Panc1 (cell line): ENCODE results near the gene ARID5B. TPM values are rescaled to one million over a fixed set of nuclear protein-coding genes. Genes with fewer than 3 reads are reported as not detected.

Experiments used
- ATAC-seq: fragments of 200-7000 bp; cut with Tn5 transposase; 2 replicates; pipeline ENCODE4 v1.9.1; 2020; ENCODE audit warnings: mild to moderate bottlenecking, moderate library complexity
- BruUV-seq: library from RNA; stranded (reverse); fragments of 400-500 nt; replicated peaks from 2 replicates; lab custom pipeline; 2021; lab: Mats Ljungman, UMichigan
- CTCF ChIA-PET: fragments of 300-600 bp; sonication (Branson Sonifier 250); formaldehyde crosslinking; loops from one replicate; lab custom pipeline; 2022; ENCODE audit warnings: antibody characterized with exemption; lab: Charles Lee
- POLR2A ChIA-PET: fragments of 300-600 bp; sonication (Branson Sonifier 250); formaldehyde crosslinking; loops from one replicate; lab custom pipeline; 2022; ENCODE audit warnings: antibody characterized with exemption; lab: Charles Lee
- DNase-seq: peaks from one replicate; pipeline ENCODE4 v3.0.0-alpha.2; 2010; ENCODE audit warnings: low read depth, low spot score
- H3K27ac ChIP-seq: 2 replicates; pipeline ENCODE4 v1.5.1; 2011; ENCODE audit warnings: mild to moderate bottlenecking, low read length, inconsistent platforms
- H3K27me3 ChIP-seq: fragments of 200-500 bp; sonication (Bioruptor generic); 2 replicates; pipeline ENCODE4 v1.6.0; 2014; ENCODE audit warnings: low read length, inconsistent platforms; ENCODE audit not compliant: control insufficient read depth, insufficient read depth
- H3K36me3 ChIP-seq: fragments of 200-500 bp; sonication (Bioruptor generic); 2 replicates; pipeline ENCODE4 v1.5.1; 2014; ENCODE audit warnings: inconsistent platforms, mild to moderate bottlenecking, low read length, moderate library complexity; ENCODE audit not compliant: control insufficient read depth, insufficient read depth
- H3K4me1 ChIP-seq: 2 replicates; pipeline ENCODE4 v1.5.1; 2011; ENCODE audit warnings: inconsistent platforms, mild to moderate bottlenecking, low read length, moderate library complexity; ENCODE audit not compliant: control insufficient read depth, insufficient read depth
- H3K4me3 ChIP-seq, 2 experiments: 2 replicates each; pipeline ENCODE4 v1.5.1; 2011 to 2012; ENCODE audit warnings: low read depth in 2 of 2, low read length in 2 of 2, mild to moderate bottlenecking in 2 of 2, inconsistent platforms in 1 of 2, moderate library complexity in 1 of 2
- H3K9me3 ChIP-seq: fragments of 200-500 bp; sonication (Bioruptor generic); 2 replicates; pipeline ENCODE4 v1.5.1; 2014; ENCODE audit warnings: low read depth, mild to moderate bottlenecking, inconsistent platforms, low read length, moderate library complexity; ENCODE audit not compliant: control insufficient read depth, insufficient read depth
- CTCF ChIP-seq: fragments of 450-650 bp; IDR thresholded peaks from 2 replicates; pipeline ENCODE4 v1.5.1; 2017; ENCODE audit warnings: mild to moderate bottlenecking
- POLR2AphosphoS5 ChIP-seq: IDR thresholded peaks from 2 replicates; pipeline ENCODE4 v1.6.1; 2012; ENCODE audit warnings: mild to moderate bottlenecking, low read depth, low read length, moderate library complexity
- REST ChIP-seq, 2 experiments: IDR thresholded peaks; 2 replicates each; pipeline ENCODE4 v1.6.1; 2011 to 2012; ENCODE audit warnings: low read depth in 2 of 2, control low read depth in 1 of 2, low read length in 1 of 2, mild to moderate bottlenecking in 1 of 2, moderate library complexity in 1 of 2; ENCODE audit not compliant: insufficient read depth in 1 of 2
- SIN3A ChIP-seq: IDR thresholded peaks from 2 replicates; pipeline ENCODE4 v1.6.1; 2012; ENCODE audit warnings: low read depth, mild to moderate bottlenecking, low read length, moderate library complexity, borderline replicate concordance; ENCODE audit not compliant: insufficient read depth
- TCF7L2 ChIP-seq: IDR thresholded peaks from 2 replicates; pipeline ENCODE4 v1.6.1; 2011; ENCODE audit warnings: mild to moderate bottlenecking, low read depth, low read length, inconsistent platforms
- in situ Hi-C: cut with HindIII; loops from 2 replicates; pipeline ENCODE4 v1.10.0; 2016; ENCODE audit warnings: low sequenced_read_pairs, low pct_unique_long_range_greater_than_20kb
- intact Hi-C: fragments of 100-400 bp; cut with micrococcal nuclease; formaldehyde crosslinking; loops from one replicate; pipeline ENCODE4 v1.10.0; 2022; ENCODE audit not compliant: unreplicated experiment
- total RNA-seq: library from RNA; stranded (reverse); gene quantifications from one replicate; pipeline ENCODE4 v1.2.1, GENCODE V29; 2021; ENCODE audit not compliant: unreplicated experiment

ARID5B gene
- total RNA-seq, 1 experiment from 2014 or later = 22.7 TPM

DNA sequence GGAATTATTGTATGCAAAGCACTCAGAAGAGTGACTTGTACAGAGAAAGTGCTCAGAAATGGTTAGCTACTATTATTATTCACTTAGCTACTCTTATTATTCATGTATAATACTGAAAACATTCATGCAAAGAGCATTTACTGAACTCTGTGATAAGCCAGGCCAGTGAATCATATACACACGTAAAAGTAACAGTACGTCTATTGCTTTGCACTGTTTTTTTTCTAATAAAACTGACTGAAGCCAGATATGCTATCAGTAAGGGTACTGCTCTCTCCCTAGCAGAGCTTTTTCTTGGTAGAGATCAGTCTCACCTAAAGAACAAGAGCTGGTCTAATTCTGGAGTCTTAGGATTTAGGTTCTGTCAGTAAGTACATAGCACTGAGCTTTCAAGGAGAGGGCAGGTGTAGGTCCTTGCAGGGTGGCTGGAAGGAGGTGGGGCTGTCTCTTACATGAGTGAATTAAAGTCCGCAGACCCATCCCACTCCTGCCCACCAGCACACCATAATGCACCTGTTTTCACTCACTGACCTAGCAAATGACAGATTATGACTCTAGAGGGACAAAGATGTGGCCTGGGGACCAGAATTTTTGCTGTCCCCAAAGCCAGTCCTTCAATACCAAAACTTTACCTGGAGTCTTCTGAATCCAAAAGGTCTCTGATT is 145.9 kb downstream of the ARID5B start:
- no peaks in the 10 kb centered on the region for H3K9me3 ChIP-seq
- peak; percentile 1; the same call in 1 of the 2 replicates for ATAC-seq
- in situ Hi-C loops = no loop called here
- intact Hi-C loops = loop anchor here (5.0 kb wide), 1 partner anchor 145 kb away; the partner anchor contains the start of gene ARID5B
- ChIA-PET CTCF (interaction anchor here (0.5 kb wide), 1 partner anchor 230 kb away, joined by 3 read pairs; no protein-coding TSS in a partner anchor), POLR2A (no interaction called here)
- peak overlapping the region; percentile 87 for H3K27ac ChIP-seq
- H3K36me3 ChIP-seq = peaks cover 7% of the 10 kb centered on the region
- peaks cover 83% of the 10 kb centered on the region for H3K4me1 ChIP-seq
- H3K4me3 ChIP-seq = no peak overlapping the region
- no peak for DNase-seq
- no peaks in the 10 kb centered on the region for H3K27me3 ChIP-seq
- TF ChIP-seq SIN3A (no peak), CTCF (no peak), TCF7L2 (no peak), REST (IDR thresholded peaks at IDR 0.05; ENCODE audit: insufficient read depth in 1 of 2, low read depth in 2 of 2, low read length in 1 of 2) (no peak), POLR2AphosphoS5 (no peak)
- no TSS peak for BruUV-seq

DNA sequence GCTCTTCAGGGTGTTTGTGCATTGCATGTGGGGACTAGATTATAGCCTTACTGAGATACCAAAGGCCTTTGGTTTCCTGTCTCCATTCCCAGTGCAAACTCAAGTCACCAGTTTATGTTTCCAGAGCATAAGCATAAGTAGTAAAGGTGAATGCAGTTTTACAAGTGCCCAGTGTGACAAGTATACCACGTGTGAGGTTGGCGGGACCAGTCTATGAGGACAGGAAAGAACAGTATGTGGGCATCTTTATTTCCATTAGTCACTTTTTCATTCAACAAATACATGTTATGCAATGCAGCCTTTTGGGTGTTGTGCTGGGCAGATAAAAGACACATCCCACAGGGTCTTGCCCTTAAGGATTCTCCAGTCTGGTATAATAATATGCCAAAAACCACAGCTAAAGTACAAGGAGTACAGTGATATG is 146.5 kb downstream of the ARID5B start:
- intact Hi-C loops = loop anchor here (5.0 kb wide), 1 partner anchor 146 kb away; the partner anchor contains the start of gene ARID5B
- no peak for DNase-seq
- Histone ChIP-seq H3K36me3 (peaks cover 7% of the 10 kb centered on the region), H3K4me1 (peaks cover 80% of the 10 kb centered on the region), H3K27me3 (no peaks in the 10 kb centered on the region), H3K27ac (peak overlapping the region; percentile 87), H3K4me3 (no peak overlapping the region), H3K9me3 (no peaks in the 10 kb centered on the region)
- ChIA-PET POLR2A (no interaction called here), CTCF (interaction anchor here (1.5 kb wide), 1 partner anchor 9 kb away, joined by 5 read pairs; no protein-coding TSS in a partner anchor)
- no peak for TF ChIP-seq CTCF
- in situ Hi-C loops = no loop called here
- no TSS peak for BruUV-seq
- ATAC-seq = no peak
